ENCODE results near the gene C4orf54. TPM values are rescaled to one million over a fixed set of nuclear protein-coding genes. Genes with fewer than 3 reads are reported as not detected.

Gene C4orf54
- total and polyA plus RNA-seq, 10 donors = 0.02 to 0.58 (median 0.22) TPM

GRCh38 chr4:99635601-99636000 is 22.0 kb downstream of the C4orf54 start:
- Histone ChIP-seq H3K4me1 (no peaks in the 10 kb centered on the region), H3K36me3 (no peaks in the 10 kb centered on the region), H3K4me3 (no peak overlapping the region), H3K27ac (no peak overlapping the region), H3K9me3 (no peaks in the 10 kb centered on the region), H3K27me3 (replicated peaks in 1 of 7) (no peaks in the 10 kb centered on the region)
- no peak for DNase-seq
- no peak for TF ChIP-seq POLR2AphosphoS5 (IDR thresholded peaks at IDR 0.05)
- no peak for TF ChIP-seq POLR2A (IDR thresholded peaks at IDR 0.05)
- no peak for TF ChIP-seq CTCF (IDR thresholded peaks at IDR 0.05 in 8 of 11, conservative IDR thresholded peaks at IDR 0.05 in 3 of 11)
- 80 to 91% (median 81%) methylated on average over 3 of the region's 3 CpGs for WGBS, 5 donors
- intact Hi-C loops (cut with DNase I; ENCODE audit: low total_unique reads) = no loop called here

GRCh38 chr4:99634742-99635360 is 22.8 kb downstream of the C4orf54 start:
- DNase-seq = no peak
- Histone ChIP-seq H3K9me3 (no peaks in the 10 kb centered on the region), H3K4me3 (no peak overlapping the region), H3K27ac (no peak overlapping the region), H3K27me3 (replicated peaks in 1 of 7) (no peaks in the 10 kb centered on the region), H3K36me3 (no peaks in the 10 kb centered on the region), H3K4me1 (no peaks in the 10 kb centered on the region)
- 53 to 67% (median 55%) methylated on average over 1 of the region's 1 CpG for WGBS, 5 donors
- TF ChIP-seq POLR2AphosphoS5 (IDR thresholded peaks at IDR 0.05) (no peak), CTCF (IDR thresholded peaks at IDR 0.05 in 8 of 11, conservative IDR thresholded peaks at IDR 0.05 in 3 of 11) (no peak), POLR2A (IDR thresholded peaks at IDR 0.05) (no peak)
- intact Hi-C loops (cut with DNase I; ENCODE audit: low total_unique reads) = no loop called here

- intact Hi-C loops (cut with DNase I; ENCODE audit: low total_unique reads) = no loop called here
- Histone ChIP-seq H3K9me3 (no peaks in the 10 kb centered on the region), H3K4me1 (no peaks in the 10 kb centered on the region), H3K36me3 (no peaks in the 10 kb centered on the region), H3K27ac (no peak overlapping the region), H3K4me3 (no peak overlapping the region), H3K27me3 (replicated peaks in 1 of 7) (no peaks in the 10 kb centered on the region)
- 88 to 93% (median 89%) methylated on average over 14 of the region's 14 CpGs for WGBS, 5 donors
- TF ChIP-seq CTCF (IDR thresholded peaks at IDR 0.05 in 8 of 11, conservative IDR thresholded peaks at IDR 0.05 in 3 of 11) (no peak), POLR2AphosphoS5 (IDR thresholded peaks at IDR 0.05) (no peak), POLR2A (IDR thresholded peaks at IDR 0.05) (no peak)
- DNase-seq = no peak
These were observed 23.9 kb downstream of the C4orf54 start for GRCh38 chr4:99633772-99634171.

- TF ChIP-seq POLR2A (IDR thresholded peaks at IDR 0.05) = no peak
- TF ChIP-seq CTCF (IDR thresholded peaks at IDR 0.05 in 8 of 11, conservative IDR thresholded peaks at IDR 0.05 in 3 of 11) = no peak
- no peak for TF ChIP-seq POLR2AphosphoS5 (IDR thresholded peaks at IDR 0.05)
- intact Hi-C loops (cut with DNase I; ENCODE audit: low total_unique reads) = no loop called here
- H3K36me3 ChIP-seq = no peaks in the 10 kb centered on the region
- no peak overlapping the region for H3K4me3 ChIP-seq
- 60 to 73% (median 63%) methylated on average over 1 of the region's 1 CpG for WGBS, 5 donors
- DNase-seq = no peak
- H3K27ac ChIP-seq = no peak overlapping the region
- no peaks in the 10 kb centered on the region for H3K9me3 ChIP-seq
- H3K4me1 ChIP-seq = no peaks in the 10 kb centered on the region
- no peaks in the 10 kb centered on the region for H3K27me3 ChIP-seq (replicated peaks in 1 of 7)
These were observed 26.7 kb downstream of the C4orf54 start for GRCh38 chr4:99630857-99631360.
